Heart left ventricle (tissue), 16 donors: Measurements from ENCODE around the gene GADD45A. TPM values are rescaled to one million over a fixed set of nuclear protein-coding genes. Genes with fewer than 3 reads are reported as not detected.
A peak's percentile ranks its signal among the peaks of the same experiment; 100 is the strongest.
"Not testable (repeated sequence)": the region's sequence is repeated elsewhere in the genome, so short reads cannot be mapped to it uniquely, and the experiment has no call there.

ENCODE experiments used
- ATAC-seq, 4 donors: fragments of 200-7000 bp; cut with Tn5 transposase; one replicate each; pipeline ENCODE4 v1.9.1; 2020 to 2022; ENCODE audit warnings: moderate library complexity in 4 of 4, mild to moderate bottlenecking in 3 of 4, moderate number of reproducible peaks in 1 of 4
- DNase-seq, 5 donors: peaks; one replicate each; pipeline ENCODE4 v3.0.0-alpha.2; 2020
- H3K27ac ChIP-seq, 12 donors: fragments of 200-600 bp; sonication (generic) in 4 of 12; one replicate each; pipeline versions ENCODE4 v1.5.0 to v1.8.0; 2016 to 2022; ENCODE audit warnings: mild to moderate bottlenecking in 2 of 12
- H3K27me3 ChIP-seq, 9 donors: fragments of 200-600 bp; sonication (generic) in 2 of 9; one replicate each; pipeline versions ENCODE4 v1.5.1 to v1.8.0; 2016 to 2022; ENCODE audit warnings: mild to moderate bottlenecking in 3 of 9
- H3K36me3 ChIP-seq, 9 donors: fragments of 200-600 bp; sonication (generic) in 2 of 9; one replicate each; pipeline versions ENCODE4 v1.5.0 to v1.8.0; 2018 to 2022; ENCODE audit warnings: mild to moderate bottlenecking in 2 of 9
- H3K4me1 ChIP-seq, 12 donors: fragments of 200-600 bp; sonication (generic) in 4 of 12; one replicate each; pipeline versions ENCODE4 v1.5.0 to v1.8.0; 2016 to 2022; ENCODE audit warnings: mild to moderate bottlenecking in 3 of 12
- H3K4me3 ChIP-seq, 12 donors: fragments of 200-600 bp; sonication (generic) in 4 of 12; one replicate each; pipeline versions ENCODE4 v1.5.0 to v1.8.0; 2017 to 2022; ENCODE audit warnings: mild to moderate bottlenecking in 9 of 12, moderate library complexity in 4 of 12
- H3K9me3 ChIP-seq, 12 donors: fragments of 200-600 bp; sonication (generic) in 4 of 12; one replicate each; pipeline versions ENCODE4 v1.5.0 to v1.8.0; 2016 to 2022; ENCODE audit warnings: mild to moderate bottlenecking in 1 of 12
- POLR2A ChIP-seq, 2 donors: fragments of 450-650 bp; IDR thresholded peaks; one replicate each; pipeline ENCODE4 v1.6.1; 2017; ENCODE audit warnings: antibody characterized with exemption in 2 of 2, mild to moderate bottlenecking in 2 of 2, moderate library complexity in 2 of 2
- WGBS, 4 donors: extraction: QIAGEN DNeasy Blood & Tissue Kit in 2 of 4; methylation state at CpG; one replicate each; pipeline versions ENCODE4 v1.1.5 to v1.1.7; 2013 to 2018; 5-methylcytosine and 5-hydroxymethylcytosine counted together
- intact Hi-C, 10 donors: fragments of 100-400 bp; cut with DNase I; formaldehyde crosslinking; loops; one replicate each; pipeline versions ENCODE4 v1.11.1 to v1.14.2; 2022
- polyA plus RNA-seq, 2 donors: library from polyadenylated mRNA; stranded (reverse); fragments of 200-250 nt; gene quantifications; one replicate each; pipeline ENCODE4 v1.2.3, GENCODE V29; 2013
- total RNA-seq, 9 donors: library from RNA; depleted of rRNA in 2 of 9; stranded (reverse); fragments of >200 nt in 2 of 9; fragmentation: NEBNext Ultra II Directional in 3 of 9; extraction: Animal tissue kit (Norgen Biotek cat#: 25700) in 3 of 9; gene quantifications; one replicate each; pipeline versions ENCODE4 v1.1.0 to v1.2.4, GENCODE V29; 2016 to 2023
- TF ChIP-seq, protein P1 (sequence below), 12 donors: fragments of 200-600 bp; sonication (generic) in 4 of 12; IDR thresholded peaks; one replicate each; pipeline versions ENCODE4 v1.5.0 to v1.8.0; 2018 to 2022; ENCODE audit warnings: antibody characterized with exemption in 12 of 12, mild to moderate bottlenecking in 5 of 12
- donor health status: ischemic (EF 13 %, LVEDD 7.1; RV severe dilation, severe dysfunction).
- donor health status: healthy with polysubstance abuse.
- donor health status: DM: no; HTN: yes; CAD: no.
- donor health status: DM: no; HTN: no; CAD: no.
- donor health status: ischemic (EF 25% LVEDD 6.9; RV normal size, moderate dysfunction).
- donor health status: ischemic (EF 25% LVEDD 5.7; RV mildly dilated, moderate dysfunction).
- donor health status: healthy.
- donor health status: DM: yes; HTN: yes; CAD: no.
- donor health status: ischemic (EF 35%, LVEDD 5.7; RV mildly dilated, moderate dysfunction).
- donor health status: nonischemic (EF 11% LVEDD 7.7; RV severe dilation, severe dysfunction).
- donor health status: DM: yes; HTN: yes; CAD: no.
- donor health status: PGD.
- donor health status: ischemic (EF 29% LVEDD 5.4; RV normal size, mild dysfunction).
- donor health status: nonischemic (EF 23%, LVEDD 6.1; RV moderate dilation, normal function).

GADD45A gene
- total and polyA plus RNA-seq, 11 donors = 26.5 to 119 (median 45.8) TPM

DNA sequence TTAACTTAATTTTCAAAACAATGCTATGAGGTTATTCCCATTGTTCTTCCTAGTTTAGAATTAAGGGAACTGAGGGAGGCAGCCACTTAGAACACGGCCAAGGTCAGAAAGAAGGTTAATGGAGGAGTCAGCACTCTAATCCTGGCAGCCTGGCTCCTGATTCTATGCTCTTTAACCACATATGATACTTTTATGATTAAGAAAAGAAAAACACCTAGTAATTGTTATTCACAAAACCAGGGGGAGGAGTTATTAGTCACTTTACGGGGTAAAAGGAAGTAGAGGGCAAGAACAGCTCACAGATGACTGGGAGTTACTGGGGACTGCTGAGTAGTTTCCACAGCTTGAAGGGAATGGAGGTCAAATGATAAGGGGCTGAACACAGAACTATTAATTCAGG lies 38.6 kb downstream of the GADD45A start:
- 16 to 25% (median 18%) methylated on average over 2 of the region's 2 CpGs for WGBS, 4 donors
- Histone ChIP-seq H3K27ac (peak overlapping the region in 11 of 12 donors; percentile 26 to 74 (median 63)), H3K9me3 (no peaks in the 10 kb centered on the region), H3K27me3 (no peaks in the 10 kb centered on the region), H3K4me1 (peaks cover 11 to 53% (median 35%) of the 10 kb centered on the region in 12 donors), H3K4me3 (no peak overlapping the region), H3K36me3 (no peaks in the 10 kb centered on the region)
- TF ChIP-seq, protein P1, sequence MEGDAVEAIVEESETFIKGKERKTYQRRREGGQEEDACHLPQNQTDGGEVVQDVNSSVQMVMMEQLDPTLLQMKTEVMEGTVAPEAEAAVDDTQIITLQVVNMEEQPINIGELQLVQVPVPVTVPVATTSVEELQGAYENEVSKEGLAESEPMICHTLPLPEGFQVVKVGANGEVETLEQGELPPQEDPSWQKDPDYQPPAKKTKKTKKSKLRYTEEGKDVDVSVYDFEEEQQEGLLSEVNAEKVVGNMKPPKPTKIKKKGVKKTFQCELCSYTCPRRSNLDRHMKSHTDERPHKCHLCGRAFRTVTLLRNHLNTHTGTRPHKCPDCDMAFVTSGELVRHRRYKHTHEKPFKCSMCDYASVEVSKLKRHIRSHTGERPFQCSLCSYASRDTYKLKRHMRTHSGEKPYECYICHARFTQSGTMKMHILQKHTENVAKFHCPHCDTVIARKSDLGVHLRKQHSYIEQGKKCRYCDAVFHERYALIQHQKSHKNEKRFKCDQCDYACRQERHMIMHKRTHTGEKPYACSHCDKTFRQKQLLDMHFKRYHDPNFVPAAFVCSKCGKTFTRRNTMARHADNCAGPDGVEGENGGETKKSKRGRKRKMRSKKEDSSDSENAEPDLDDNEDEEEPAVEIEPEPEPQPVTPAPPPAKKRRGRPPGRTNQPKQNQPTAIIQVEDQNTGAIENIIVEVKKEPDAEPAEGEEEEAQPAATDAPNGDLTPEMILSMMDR (IDR thresholded peaks at IDR 0.05) = no peak
- no peak for TF ChIP-seq POLR2A (IDR thresholded peaks at IDR 0.05)
- ATAC-seq (peak; percentile 39 to 80 (median 78)), DNase-seq (no peak)
- intact Hi-C loops = loop anchor here in 7 of 10 donors (2.0 to 5.0 kb wide), 2 partner anchors 36 to 37 kb away; partner anchors contain the start of gene GADD45A (in 6 of the 7)

DNA sequence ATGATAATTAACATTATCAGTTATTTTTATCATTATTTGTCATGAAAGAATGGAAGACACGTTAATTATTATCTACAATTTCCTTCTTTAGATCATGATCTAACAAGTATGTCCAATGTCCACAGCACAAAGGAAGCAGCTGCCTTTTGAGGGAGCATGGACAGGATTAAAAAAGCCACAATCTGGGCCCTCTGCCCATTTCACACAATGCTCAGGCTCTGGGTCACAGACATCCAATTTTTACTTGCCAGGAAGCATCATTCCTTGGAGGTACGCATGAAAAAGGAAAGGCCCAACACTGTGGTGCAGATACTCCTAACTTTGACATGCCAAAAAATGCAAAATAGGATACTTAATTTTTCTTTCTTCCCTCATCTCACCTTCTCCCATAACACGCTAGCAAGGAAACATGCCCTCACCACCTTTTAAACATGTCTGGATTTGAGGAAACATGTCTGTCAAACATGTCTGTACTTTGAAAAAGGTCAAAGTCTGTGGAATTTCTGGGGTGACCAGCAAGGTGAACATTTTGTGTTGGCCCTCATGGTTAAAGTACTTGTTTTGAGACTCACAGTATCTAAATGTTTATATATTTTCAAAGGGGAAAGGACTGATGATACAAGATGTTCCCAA lies 40.0 kb downstream of the GADD45A start:
- Histone ChIP-seq H3K27ac (peak overlapping the region; percentile 12 to 74 (median 62)), H3K4me1 (peaks cover 11 to 53% (median 35%) of the 10 kb centered on the region in 12 donors), H3K9me3 (no peaks in the 10 kb centered on the region), H3K4me3 (no peak overlapping the region), H3K36me3 (no peaks in the 10 kb centered on the region), H3K27me3 (no peaks in the 10 kb centered on the region)
- 21 to 33% (median 26%) methylated on average over 3 of the region's 3 CpGs for WGBS, 4 donors
- intact Hi-C loops = loop anchor here in 8 of 10 donors (2.0 to 5.0 kb wide), 2 partner anchors 38 kb away; partner anchors contain the start of gene GADD45A (in 7 of the 8)
- peak in 4 of 5 donors; percentile 70 to 84 (median 78) for DNase-seq
- TF ChIP-seq, protein P1 (IDR thresholded peaks at IDR 0.05) = no peak
- no peak for TF ChIP-seq POLR2A (IDR thresholded peaks at IDR 0.05)
- peak; percentile 81 to 92 (median 82) for ATAC-seq

DNA sequence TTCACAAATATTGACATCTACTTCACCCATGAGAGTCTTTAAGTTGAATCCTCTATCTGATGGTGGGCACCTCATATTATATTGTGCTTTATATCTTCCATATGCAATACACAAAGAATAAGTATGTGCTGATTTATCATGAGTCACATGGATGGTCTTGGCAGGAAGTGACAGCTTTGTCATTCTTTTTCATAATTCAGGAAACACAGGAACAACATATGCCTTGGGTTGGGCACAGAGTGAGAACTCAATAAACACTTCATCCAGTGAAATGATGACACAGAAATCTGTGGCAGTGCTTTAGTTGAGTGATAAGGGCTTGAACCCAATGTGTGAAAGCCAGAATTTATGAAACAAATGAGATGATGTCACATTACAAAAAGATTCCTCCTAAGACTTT lies 41.2 kb downstream of the GADD45A start:
- TF ChIP-seq, protein P1 (IDR thresholded peaks at IDR 0.05) = no peak
- TF ChIP-seq POLR2A (IDR thresholded peaks at IDR 0.05) = no peak
- no peaks in the 10 kb centered on the region for H3K27me3 ChIP-seq
- intact Hi-C loops = loop anchor here in 1 of 10 donors (5.0 kb wide), 1 partner anchor 39 kb away; the partner anchor contains the start of gene GADD45A
- no peaks in the 10 kb centered on the region for H3K9me3 ChIP-seq
- peaks cover 11 to 45% (median 34%) of the 10 kb centered on the region in 12 donors for H3K4me1 ChIP-seq
- H3K4me3 ChIP-seq = no peak overlapping the region
- peak overlapping the region in 1 of 12 donors; percentile 65 for H3K27ac ChIP-seq
- DNase-seq (no peak), ATAC-seq (no peak)
- H3K36me3 ChIP-seq = no peaks in the 10 kb centered on the region

DNA sequence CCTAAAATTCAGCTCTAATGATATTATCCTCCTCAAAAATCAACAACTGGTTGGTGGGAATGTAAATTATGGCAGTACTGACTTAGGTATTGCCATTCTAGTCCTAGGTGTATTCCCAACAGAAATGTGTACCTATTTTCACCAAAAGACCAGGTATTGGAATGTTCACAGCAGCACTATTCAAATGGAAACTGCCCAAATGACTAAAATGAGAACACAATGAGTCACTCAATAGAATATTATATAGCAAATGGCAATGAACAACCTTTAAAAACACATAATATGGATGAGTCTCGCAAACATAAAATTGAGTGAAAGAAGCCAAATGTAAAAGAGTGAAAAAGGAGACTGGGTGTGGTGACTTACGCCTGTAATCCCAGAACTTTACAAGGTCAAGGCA lies 44.9 kb downstream of the GADD45A start:
- no peaks in the 10 kb centered on the region for H3K36me3 ChIP-seq
- no peak overlapping the region for H3K4me3 ChIP-seq
- H3K27me3 ChIP-seq = no peaks in the 10 kb centered on the region
- H3K9me3 ChIP-seq = no peaks in the 10 kb centered on the region
- H3K27ac ChIP-seq = no peak overlapping the region
- WGBS, 4 donors = 93 to 97% (median 96%) methylated on average over 2 of the region's 2 CpGs
- H3K4me1 ChIP-seq = peaks cover 0 to 44% (median 36%) of the 10 kb centered on the region in 12 donors
- ATAC-seq (no peak), DNase-seq (no peak)
- intact Hi-C loops = loop anchor here in 1 of 10 donors (5.0 kb wide), 1 partner anchor 43 kb away; the partner anchor contains the start of gene GADD45A
- no peak for TF ChIP-seq POLR2A (IDR thresholded peaks at IDR 0.05)
- TF ChIP-seq, protein P1 (IDR thresholded peaks at IDR 0.05) = no peak

DNA sequence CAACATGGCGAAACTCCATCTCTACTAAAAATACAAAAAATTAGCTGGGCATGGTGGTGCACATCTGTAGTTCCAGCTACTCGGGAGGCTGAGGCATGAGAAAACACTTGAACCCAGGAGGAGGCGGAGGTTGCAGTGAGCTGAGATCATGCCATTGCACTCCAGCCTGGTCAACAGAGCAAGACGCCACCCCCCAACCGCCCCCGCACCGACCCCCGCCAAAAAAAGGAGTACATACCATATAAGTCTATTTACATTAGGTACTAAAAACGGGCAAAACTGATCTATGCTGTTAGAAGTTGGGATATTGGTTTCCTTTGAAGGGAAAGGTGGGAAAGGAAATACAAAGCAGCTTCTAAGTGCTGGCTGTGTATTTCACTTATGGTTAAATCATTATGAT lies 45.3 kb downstream of the GADD45A start:
- H3K4me3 ChIP-seq, H3K9me3 ChIP-seq, ATAC-seq, H3K36me3 ChIP-seq, H3K27ac ChIP-seq, DNase-seq, H3K27me3 ChIP-seq, intact Hi-C loops: not testable (repeated sequence)
- peaks cover 0 to 44% (median 35%) of the 10 kb centered on the region in 12 donors for H3K4me1 ChIP-seq
- 93 to 95% (median 94%) methylated on average over 9 of the region's 9 CpGs for WGBS, 4 donors
